HG03571 (cell line): ENCODE results near the gene MORC4.
"Not testable (repeated sequence)": the region's sequence is repeated elsewhere in the genome, so short reads cannot be mapped to it uniquely, and the experiment has no call there.

Experiments used
- ATAC-seq: cut with Tn5 transposase; IDR thresholded peaks from one replicate; pipeline ENCODE4 v1.9.1; 2021; ENCODE audit not compliant: unreplicated experiment

MORC4 gene

DNA sequence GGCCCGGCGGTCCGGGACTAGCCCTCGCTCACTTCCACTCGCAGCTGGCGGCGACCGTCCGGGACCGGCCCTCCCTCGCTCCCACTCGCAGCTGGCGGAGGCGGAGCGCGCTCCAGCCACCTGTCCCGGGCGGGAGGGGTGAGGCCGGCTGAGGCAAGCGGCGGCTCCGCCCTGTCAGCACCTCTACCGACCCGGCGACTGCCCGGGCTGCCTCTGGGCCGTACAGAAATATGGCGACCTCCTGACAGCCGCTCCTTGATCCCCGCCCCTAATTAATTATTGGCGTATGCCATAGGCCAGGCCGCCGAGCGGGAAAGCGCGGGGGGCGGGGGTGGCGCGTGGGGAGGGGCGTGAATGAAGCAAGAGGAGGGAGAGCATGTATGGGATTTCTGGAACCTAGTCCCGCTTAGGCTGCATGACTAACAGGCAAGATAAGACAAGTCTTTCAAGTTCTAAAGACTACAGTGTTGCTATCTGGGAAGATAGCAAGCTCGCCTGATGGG, at the start of gene MORC4:
Gene MORC4, minus strand, starts transcription at position 200 of the 503 bp plus-strand sequence. CDS start 243 bp downstream, outside the sequence.
- ATAC-seq, result peak; percentile 79

DNA sequence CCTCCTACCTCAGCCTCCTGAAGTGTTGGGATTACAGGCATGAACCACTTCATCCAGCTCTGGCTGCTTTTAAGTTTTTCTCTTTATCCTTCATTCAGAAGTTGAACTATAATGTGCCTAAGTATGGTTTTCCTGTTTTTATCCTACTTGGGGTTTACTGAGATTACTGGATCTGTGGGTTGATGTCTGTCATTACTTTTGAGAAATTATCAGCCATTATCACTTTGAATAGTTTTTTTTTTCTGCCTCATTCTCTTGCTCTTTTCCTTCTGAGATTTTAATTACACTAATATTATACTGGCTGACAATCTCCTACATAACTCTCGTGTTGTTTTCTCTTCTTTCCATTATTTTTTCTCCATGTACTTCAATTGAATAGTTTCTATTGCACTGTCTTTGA, 47.6 kb upstream of the MORC4 start:
- no peak for ATAC-seq

GRCh38 chrX:107029752-107030151, 29.7 kb upstream of the MORC4 start:
- no peak for ATAC-seq

DNA sequence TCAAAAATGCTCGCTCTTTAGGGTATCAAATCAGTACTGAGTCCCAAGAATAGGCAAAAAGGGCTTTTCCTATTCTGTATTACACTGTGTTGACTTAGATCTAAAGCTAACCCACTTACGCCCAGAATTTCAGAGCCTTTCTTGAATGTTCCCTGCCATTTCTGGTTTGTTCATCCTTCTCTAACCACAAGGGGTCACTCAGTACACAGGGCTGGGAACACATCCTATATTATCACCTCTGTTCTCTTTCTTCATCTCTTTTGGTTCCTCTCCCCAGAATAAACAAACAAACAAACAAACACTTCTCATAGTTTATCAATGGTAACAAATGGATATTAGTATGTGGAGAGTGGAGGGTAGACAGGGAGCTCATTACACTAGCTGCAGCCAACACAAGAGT, 25.5 kb upstream of the MORC4 start:
- ATAC-seq, result no peak

GRCh38 chrX:107014936-107015335, 14.9 kb upstream of the MORC4 start:
- ATAC-seq, result no peak

GRCh38 chrX:107008034-107008433, 8.0 kb upstream of the MORC4 start:
- no peak for ATAC-seq

GRCh38 chrX:106999002-106999975, 723 bp downstream of the MORC4 start:
- peak; percentile 26 for ATAC-seq

DNA sequence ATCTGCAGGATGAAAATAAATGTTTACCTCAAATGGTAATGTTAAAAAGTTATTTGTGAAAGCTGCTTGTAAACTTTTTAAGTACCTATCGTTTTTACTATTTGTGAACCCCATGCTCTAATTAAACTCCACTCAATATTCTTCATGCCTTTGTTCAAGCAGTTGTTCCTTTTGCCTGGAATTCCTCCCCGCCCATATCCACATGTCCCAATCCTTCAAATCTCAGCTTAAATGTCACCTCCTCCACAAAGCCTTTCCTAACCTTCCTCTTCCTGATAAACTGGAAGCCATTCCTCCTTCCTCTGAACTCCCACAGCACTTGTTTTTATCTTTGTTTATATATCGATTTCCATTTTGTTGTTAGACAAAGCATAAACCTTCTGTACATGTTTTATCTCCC, 2.4 kb downstream of the MORC4 start:
- ATAC-seq, result no peak

DNA sequence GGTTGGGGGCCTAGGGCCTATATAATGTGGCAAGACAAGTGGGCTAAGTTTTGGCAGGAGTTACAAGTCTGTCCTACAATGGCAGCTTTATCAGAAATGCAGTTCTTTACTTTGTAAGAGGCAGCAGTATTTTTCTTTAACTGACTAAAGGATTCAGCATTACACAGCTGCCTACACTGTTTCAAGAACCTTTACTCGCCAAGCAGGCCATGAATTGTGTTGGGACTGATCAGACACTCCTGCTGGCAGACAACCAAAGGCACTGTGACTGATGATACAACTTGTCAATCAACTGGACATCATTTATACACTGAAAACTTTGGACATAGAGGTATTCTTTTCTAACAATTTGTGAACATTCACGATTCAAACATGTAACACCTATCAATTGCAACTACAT, 4.3 kb downstream of the MORC4 start:
- no peak for ATAC-seq

DNA sequence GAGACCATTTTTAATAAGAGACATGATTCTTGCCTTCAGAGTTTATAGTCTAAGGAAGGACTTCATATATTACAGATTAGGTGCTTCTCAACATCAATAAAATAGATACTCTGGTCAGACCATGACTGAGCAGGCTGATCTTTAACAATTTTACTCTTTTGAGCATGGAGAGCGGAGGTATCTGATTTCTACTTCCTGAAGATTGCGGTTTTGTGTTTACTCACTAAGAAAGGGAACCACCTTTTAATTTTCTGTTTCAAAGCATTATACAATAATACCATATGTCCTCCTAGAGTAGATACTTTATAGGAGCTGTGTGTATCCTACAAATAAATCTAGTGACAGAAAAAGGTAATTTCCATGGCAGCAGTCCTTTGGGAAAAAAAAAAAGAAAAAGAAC, 12.5 kb downstream of the MORC4 start:
- no peak for ATAC-seq

- ATAC-seq, result no peak
These were observed 18.9 kb downstream of the MORC4 start for GRCh38 chrX:106980952-106981626.

- ATAC-seq, result no peak
These were observed 23.6 kb downstream of the MORC4 start for GRCh38 chrX:106976416-106976815.

GRCh38 chrX:106973433-106974149, 26.4 kb downstream of the MORC4 start:
- no peak for ATAC-seq

DNA sequence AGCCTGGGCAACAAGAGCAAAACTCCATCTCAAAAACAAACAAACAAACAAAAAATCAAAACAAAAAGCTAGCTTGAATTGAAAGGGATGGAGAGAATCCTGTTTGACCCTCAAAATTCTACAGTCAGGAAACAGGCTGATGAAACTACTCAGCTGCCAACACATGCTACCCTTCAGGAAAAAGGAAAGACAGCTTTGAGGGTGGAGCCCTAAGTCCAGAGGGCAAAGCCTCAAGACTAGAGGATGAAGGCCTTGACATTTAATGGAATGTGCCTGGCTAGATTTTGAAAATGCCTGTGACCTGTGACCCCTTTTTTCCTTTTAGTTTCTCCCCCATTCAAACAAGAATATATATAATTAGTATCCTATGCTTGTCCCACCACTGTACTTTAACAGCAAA, 27.1 kb downstream of the MORC4 start:
- ATAC-seq, result no peak

GRCh38 chrX:106966547-106966946, 33.5 kb downstream of the MORC4 start:
- not testable (repeated sequence) for ATAC-seq

DNA sequence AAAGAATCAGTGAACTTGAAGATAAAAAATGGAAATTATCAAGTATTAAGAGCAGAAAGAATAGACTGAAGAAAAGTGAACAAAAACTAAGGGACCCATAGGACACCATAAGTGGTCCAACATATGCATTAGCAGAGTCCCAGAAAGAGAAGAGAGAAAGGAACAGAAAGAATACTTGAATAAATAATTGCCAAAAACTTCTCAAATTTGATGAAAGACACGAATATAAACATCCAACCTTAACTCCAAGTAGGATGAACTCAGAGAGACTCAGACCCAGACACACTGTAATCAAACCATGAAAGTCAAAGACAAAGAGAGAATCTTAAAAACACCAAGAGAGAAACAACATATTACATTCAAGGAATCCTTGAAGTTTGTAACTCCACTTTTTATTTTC, 35.7 kb downstream of the MORC4 start:
- no peak for ATAC-seq

- ATAC-seq, result no peak
These were observed 36.9 kb downstream of the MORC4 start for GRCh38 chrX:106963111-106963510.

DNA sequence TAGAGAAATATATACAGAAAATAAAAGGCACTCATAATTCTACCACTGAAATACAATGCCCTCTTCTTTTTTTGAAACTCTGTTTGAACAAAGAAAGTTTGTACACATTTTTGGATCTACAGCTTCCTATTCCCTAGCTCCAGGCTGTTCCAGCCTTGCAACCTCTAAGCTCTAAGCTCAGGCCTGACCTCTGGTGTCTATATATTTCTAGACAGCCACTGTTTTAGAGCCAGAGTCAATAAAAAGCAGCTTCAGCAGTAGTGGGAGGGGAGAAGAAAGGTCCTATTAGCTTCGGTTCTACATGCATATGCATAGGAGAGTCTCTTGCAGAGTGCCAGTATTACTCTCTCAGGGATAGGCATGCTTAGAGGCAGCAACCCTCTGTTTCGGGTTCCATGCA, 40.1 kb downstream of the MORC4 start:
- no peak for ATAC-seq

DNA sequence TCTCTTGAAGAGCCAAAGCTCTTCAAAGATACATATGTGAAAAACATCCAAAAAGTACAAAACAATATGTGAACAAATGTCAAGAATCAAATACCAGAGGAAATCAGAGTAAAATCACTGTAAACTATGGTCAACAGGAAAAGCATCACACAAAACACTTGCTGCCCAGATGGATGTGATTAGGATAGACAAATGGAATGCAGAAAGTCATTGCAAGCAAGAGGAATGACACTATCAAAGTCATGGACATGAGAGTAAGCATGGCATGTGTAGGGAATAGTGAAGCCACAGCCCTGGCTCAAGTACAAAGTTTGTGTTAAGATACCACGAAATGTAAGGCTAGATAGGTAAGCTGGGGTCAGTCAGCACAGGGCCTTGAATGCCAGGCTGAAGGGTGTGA, 42.2 kb downstream of the MORC4 start:
- ATAC-seq, result no peak

DNA sequence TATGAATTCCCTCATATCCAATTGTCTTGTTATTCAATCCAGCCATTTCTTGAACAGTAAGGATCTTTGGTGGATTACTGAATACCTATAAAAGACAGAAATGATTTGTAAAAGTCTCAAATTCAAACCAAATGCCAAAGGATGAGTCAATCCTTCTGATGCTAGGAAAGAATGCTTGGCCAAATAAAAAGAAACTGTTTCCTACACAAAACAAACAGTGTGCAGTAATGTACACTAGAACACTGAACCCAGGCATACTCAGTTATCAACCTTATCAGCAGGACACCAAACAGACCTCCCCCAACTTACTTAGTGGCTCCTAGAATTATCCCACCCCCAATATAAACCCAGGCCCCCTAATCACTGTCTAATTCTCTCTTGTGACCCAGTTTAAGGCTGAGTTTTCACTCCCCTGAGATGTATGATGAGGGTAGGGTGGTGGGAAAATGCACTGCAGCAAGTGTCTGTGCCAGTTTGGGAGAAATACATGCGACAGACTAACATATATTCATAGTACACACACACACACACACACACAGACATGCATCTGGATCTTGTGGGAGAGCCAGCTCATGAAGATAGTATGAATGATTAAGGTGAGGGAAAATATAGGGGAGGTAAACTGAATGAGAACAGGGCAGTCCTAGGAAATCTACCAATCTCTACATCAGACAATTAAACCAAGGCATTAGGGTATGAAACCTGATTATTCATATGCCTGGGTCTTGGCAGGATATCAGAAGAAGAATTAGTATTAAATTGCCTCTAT, 44.8 kb downstream of the MORC4 start:
- no peak for ATAC-seq

DNA sequence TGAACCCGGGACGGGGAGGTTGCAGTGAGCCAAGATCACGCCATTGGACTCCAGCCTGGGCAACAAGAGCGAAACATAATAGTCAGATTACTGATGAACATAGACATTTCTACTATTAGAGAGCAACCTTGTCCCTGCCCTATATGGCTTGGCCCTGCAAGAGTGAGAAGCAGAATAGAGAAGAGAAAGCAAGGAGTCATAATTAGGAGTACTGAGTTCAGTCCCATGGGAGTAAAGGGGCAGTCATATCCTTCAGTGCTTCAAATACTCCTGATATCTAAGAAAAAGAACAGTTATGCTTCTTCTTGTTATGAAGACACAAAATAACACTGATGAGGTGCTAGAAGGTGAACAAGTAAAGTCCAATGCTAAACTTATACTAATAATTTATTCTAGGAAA, 46.0 kb downstream of the MORC4 start:
- ATAC-seq, result no peak
